ENCODE data around the gene PPM1L. TPM values are rescaled to one million over a fixed set of nuclear protein-coding genes. Genes with fewer than 3 reads are reported as not detected.
"Not testable (repeated sequence)": the region's sequence is repeated elsewhere in the genome, so short reads cannot be mapped to it uniquely, and the experiment has no call there.

PPM1L gene
- total RNA-seq, 1 donor from 2014 or later, result 13.5 TPM

DNA sequence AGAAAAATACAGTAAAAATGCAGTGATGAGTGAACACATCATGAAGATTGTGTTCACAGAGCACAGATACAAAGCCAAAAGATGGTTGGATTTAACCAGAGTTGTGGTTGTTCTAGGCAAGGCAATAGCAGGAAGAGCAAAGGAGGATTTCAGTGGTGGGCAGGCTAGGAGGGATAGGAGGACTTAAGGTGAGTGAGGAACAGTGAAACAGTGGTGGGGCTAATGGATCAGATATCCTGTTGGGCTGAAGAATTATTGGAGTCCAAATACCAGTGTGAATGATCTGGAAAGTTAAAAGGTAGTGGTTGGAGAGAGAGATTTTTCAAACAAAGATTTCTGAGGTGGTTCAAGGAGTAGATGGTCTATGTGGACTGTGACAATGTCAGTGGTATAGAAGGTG is 240.8 kb downstream of the PPM1L start:
- DNase-seq, result no peak
- Histone ChIP-seq H3K9me3 (no peaks in the 10 kb centered on the region), H3K36me3 (no peaks in the 10 kb centered on the region), H3K4me3 (no peak overlapping the region), H3K27me3 (no peaks in the 10 kb centered on the region), H3K27ac (no peak overlapping the region), H3K4me1 (no peaks in the 10 kb centered on the region)
- no peak for TF ChIP-seq CTCF (IDR thresholded peaks at IDR 0.05)
- no peak for ATAC-seq
- intact Hi-C loops (cut with DNase I), result no loop called here

DNA sequence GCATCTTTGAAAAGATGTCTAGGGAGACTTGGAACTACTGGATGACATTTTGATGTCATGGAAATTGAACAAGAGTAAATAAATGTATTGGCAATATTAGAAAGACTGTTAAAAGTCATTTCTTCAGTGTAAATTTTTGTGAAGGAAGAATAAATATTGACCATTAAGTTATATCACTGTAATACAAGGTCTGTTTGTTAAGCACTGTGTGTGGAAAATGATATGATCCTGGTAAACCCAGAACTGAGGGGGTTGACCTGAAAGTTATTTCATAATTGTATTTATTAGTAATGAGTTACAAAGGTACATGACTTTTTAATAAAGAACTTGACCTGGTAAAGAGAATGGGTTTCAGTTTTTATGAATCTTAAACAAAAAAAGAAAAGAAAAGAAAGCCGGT is 242.6 kb downstream of the PPM1L start:
- no peak for ATAC-seq
- Histone ChIP-seq H3K9me3 (no peaks in the 10 kb centered on the region), H3K36me3 (no peaks in the 10 kb centered on the region), H3K4me1 (no peaks in the 10 kb centered on the region), H3K27me3 (no peaks in the 10 kb centered on the region), H3K27ac (no peak overlapping the region), H3K4me3 (no peak overlapping the region)
- TF ChIP-seq CTCF (IDR thresholded peaks at IDR 0.05), result no peak
- DNase-seq, result no peak
- intact Hi-C loops (cut with DNase I), result no loop called here

- ATAC-seq, result no peak
- no peak for TF ChIP-seq CTCF (IDR thresholded peaks at IDR 0.05)
- Histone ChIP-seq H3K27me3 (no peaks in the 10 kb centered on the region), H3K27ac (no peak overlapping the region), H3K4me1 (no peaks in the 10 kb centered on the region), H3K4me3 (no peak overlapping the region), H3K9me3 (no peaks in the 10 kb centered on the region), H3K36me3 (no peaks in the 10 kb centered on the region)
- intact Hi-C loops (cut with DNase I), result no loop called here
- no peak for DNase-seq
Observed at GRCh38 chr3:160999274-160999673, 243.2 kb downstream of the PPM1L start.

- no peaks in the 10 kb centered on the region for H3K9me3 ChIP-seq
- H3K36me3 ChIP-seq, result no peaks in the 10 kb centered on the region
- DNase-seq, result no peak
- ATAC-seq, result no peak
- no peak overlapping the region for H3K4me3 ChIP-seq
- H3K27me3 ChIP-seq, result no peaks in the 10 kb centered on the region
- no peak for TF ChIP-seq CTCF (IDR thresholded peaks at IDR 0.05)
- no peak overlapping the region for H3K27ac ChIP-seq
- intact Hi-C loops (cut with DNase I), result no loop called here
- H3K4me1 ChIP-seq, result no peaks in the 10 kb centered on the region
Observed at GRCh38 chr3:161008086-161008485, 252.1 kb downstream of the PPM1L start.

DNA sequence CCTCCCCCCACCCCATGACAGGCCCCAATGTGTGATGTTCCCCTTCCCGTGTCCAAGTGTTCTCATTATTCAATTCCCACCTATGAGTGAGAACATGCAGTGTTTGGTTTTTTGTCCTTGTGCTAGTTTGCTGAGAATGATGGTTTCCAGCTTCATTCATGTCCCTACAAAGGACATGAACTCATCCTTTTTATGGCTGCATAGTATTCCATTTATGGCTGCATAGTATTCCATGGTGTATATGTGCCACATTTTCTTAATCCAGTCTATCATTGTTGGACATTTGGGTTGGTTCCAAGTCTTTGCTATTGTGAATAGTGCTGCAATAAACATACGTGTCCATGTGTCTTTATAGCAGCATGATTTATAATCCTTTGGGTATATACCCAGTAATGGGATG is 254.1 kb downstream of the PPM1L start:
- H3K27ac ChIP-seq; H3K27me3 ChIP-seq; ATAC-seq; intact Hi-C loops (cut with DNase I); DNase-seq; H3K9me3 ChIP-seq; H3K36me3 ChIP-seq; H3K4me3 ChIP-seq; H3K4me1 ChIP-seq: not testable (repeated sequence)

DNA sequence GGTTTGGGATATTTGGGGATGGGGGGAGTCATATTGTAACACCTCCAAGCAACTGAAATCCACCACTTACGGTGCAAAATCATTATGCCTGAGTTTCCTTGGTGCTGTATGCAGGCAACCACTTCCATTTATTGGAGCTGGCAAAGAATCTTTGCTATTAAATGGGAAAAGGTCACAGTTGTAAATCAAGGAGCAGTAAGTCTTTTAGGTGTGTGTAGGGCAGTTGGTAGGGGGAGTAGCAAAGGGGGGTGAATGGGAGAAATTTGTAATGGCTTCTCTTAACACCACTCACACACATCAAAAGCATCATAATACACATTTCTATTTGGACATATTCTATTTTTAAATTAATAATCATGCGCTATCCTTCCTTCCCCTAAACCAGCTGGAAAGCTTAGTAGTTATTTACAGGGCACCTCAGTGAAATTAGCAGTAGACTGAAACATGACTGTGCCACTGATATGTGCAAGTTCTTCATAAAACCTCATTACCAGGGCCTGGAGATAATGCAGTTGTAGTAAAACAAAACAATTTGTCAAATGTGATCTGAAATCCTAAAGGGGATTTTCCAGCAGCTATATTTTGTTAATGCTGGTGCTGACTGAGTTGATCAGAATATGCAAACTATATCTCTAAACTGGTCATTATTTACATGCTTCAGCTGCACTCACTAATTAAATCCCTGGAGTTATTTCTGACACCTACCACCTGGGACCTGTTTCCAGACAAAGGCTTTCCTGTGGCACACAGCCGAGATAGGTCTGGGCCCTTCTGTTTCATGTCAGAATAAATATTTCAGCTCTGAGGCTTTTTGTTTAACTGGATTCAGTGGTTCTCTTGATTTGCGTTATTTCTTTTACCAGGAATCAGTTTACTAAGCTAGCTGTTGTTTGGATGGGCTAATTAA is 259.1 kb downstream of the PPM1L start:
- TF ChIP-seq CTCF (IDR thresholded peaks at IDR 0.05), result no peak
- Histone ChIP-seq H3K4me1 (no peaks in the 10 kb centered on the region), H3K36me3 (no peaks in the 10 kb centered on the region), H3K9me3 (no peaks in the 10 kb centered on the region), H3K27ac (no peak overlapping the region), H3K27me3 (no peaks in the 10 kb centered on the region), H3K4me3 (no peak overlapping the region)
- ATAC-seq (no peak), DNase-seq (no peak)
- intact Hi-C loops (cut with DNase I), result no loop called here

All from upper lobe of right lung (tissue), 1 donor.